GM18519 (cell line): Measurements from ENCODE around the gene CACNB2.

ENCODE experiments used
- ATAC-seq: cut with Tn5 transposase; IDR thresholded peaks from one replicate; pipeline ENCODE4 v1.9.1; 2021; ENCODE audit warnings: mild to moderate bottlenecking, moderate library complexity; ENCODE audit not compliant: unreplicated experiment, low FRiP score

The CACNB2 gene

GRCh38 chr10:18377898-18378297, 237.7 kb downstream of the CACNB2 start:
- no peak for ATAC-seq

GRCh38 chr10:18378766-18379165, 238.5 kb downstream of the CACNB2 start:
- ATAC-seq = no peak

GRCh38 chr10:18381679-18382078, 241.5 kb downstream of the CACNB2 start:
- no peak for ATAC-seq

- ATAC-seq = no peak
Measured at GRCh38 chr10:18397906-18398305, 257.7 kb downstream of the CACNB2 start.

GRCh38 chr10:18399158-18399557, 258.9 kb downstream of the CACNB2 start:
- ATAC-seq = no peak

- ATAC-seq = no peak
Measured at GRCh38 chr10:18400201-18400905, 260.1 kb downstream of the CACNB2 start.

- ATAC-seq = no peak
Measured at GRCh38 chr10:18400906-18401245, 260.7 kb downstream of the CACNB2 start.

- no peak for ATAC-seq
Measured at GRCh38 chr10:18401416-18402195, 261.4 kb downstream of the CACNB2 start.

- ATAC-seq = no peak
Measured at GRCh38 chr10:18402853-18403252, 262.6 kb downstream of the CACNB2 start.

- ATAC-seq = no peak
Measured at GRCh38 chr10:18404530-18404929, 264.3 kb downstream of the CACNB2 start.

- no peak for ATAC-seq
Measured at GRCh38 chr10:18406136-18406535, 265.9 kb downstream of the CACNB2 start.

GRCh38 chr10:18409599-18410397, 269.6 kb downstream of the CACNB2 start:
- no peak for ATAC-seq

GRCh38 chr10:18414061-18414460, 273.8 kb downstream of the CACNB2 start:
- no peak for ATAC-seq

GRCh38 chr10:18417950-18418527, 277.8 kb downstream of the CACNB2 start:
- ATAC-seq = no peak

GRCh38 chr10:18418541-18419215, 278.5 kb downstream of the CACNB2 start:
- peak; percentile 59 for ATAC-seq

- ATAC-seq = no peak
Measured at GRCh38 chr10:18419945-18420344, 279.7 kb downstream of the CACNB2 start.

GRCh38 chr10:18421726-18422293, 281.6 kb downstream of the CACNB2 start:
- ATAC-seq = no peak

- no peak for ATAC-seq
Measured at GRCh38 chr10:18423058-18423637, 282.9 kb downstream of the CACNB2 start.

- no peak for ATAC-seq
Measured at GRCh38 chr10:18424200-18424599, 284.0 kb downstream of the CACNB2 start.

- ATAC-seq = no peak
Measured at GRCh38 chr10:18429335-18429734, 289.1 kb downstream of the CACNB2 start.
